ENCODE measurements around the gene ARHGEF17.

The ARHGEF17 gene

GRCh38 chr11:73360743-73361369 is 52.8 kb downstream of the ARHGEF17 start:
- no peak for DNase-seq

- no peak for DNase-seq
Measured at GRCh38 chr11:73361953-73362776, 54.1 kb downstream of the ARHGEF17 start.

DNA sequence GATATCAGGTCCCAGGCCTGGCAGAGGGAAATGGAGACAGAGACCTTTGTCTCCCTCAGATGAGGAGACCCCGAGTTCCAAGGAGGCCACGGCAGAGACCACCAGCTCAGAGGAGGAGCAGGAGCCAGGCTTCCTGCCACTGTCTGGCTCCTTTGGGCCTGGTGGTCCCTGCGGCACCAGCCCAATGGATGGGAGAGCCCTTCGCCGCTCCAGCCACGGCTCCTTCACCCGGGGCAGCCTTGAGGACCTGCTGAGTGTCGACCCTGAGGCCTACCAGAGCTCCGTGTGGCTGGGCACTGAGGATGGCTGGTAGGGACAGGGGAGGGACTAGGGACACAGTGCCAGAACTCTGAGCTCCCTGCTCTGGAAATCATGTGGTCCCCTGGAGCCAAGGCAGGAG is 55.1 kb downstream of the ARHGEF17 start:
- no peak for DNase-seq

- no peak for DNase-seq
Measured at GRCh38 chr11:73365352-73366264, 57.5 kb downstream of the ARHGEF17 start.

DNA sequence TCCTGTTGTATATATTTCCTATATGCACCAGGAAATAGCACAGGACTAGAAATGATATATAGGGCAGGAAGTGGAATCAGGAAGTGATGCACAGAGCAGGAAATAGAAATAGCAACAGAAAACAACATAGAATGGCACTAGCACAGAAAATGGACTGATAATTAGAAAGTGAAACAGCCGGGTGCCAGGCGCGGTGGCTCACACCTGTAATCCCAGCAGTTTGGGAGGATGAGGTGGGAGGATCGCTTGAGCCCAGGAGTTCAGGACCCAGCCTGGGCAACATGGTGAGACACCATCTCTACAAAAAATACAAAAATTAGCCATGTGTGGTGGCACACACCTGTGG is 58.2 kb downstream of the ARHGEF17 start:
- no peak for DNase-seq

DNA sequence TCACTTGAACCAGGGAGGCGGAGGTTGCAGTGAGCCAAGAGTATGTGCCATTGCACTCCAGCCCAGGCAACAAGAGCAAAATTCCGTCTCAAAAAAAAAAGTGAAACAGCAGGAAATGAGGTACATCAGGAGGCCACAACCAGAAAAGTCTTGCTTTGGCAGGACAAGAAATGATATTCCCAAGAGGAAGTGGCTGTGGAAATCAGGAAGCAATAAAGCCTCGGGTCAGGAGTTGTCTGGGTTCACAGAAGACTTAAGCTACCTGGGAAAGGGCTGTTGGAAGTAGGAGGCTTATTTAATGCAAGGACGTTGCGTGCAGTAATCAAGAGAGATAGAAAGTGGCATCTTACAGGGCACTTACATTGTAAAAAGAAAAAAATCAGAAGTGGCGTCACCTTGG is 58.9 kb downstream of the ARHGEF17 start:
- no peak for DNase-seq

DNA sequence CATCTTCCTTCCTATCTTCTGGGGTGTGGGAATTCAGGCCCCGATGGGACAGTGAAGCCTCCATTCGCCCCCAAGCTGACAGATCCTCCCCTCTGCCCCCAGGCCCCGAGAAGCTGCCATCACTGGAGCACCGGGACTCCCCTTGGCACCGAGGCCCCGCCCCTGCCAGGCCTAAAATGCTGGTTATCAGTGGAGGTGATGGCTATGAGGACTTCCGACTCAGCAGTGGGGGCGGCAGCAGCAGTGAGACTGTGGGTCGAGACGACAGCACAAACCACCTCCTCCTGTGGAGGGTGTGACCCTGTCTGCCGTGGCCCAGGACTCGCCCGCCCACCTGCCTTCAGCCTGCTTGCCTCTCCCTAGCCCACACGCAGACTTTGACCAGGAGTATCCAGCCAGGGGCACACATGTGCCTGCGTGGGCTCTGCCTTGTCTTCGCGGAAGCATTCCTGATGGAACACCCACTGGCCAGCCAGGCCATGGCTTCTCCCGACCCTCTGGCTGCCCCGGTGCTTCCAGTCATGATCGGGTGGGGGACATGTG is 59.5 kb downstream of the ARHGEF17 start:
- no peak for DNase-seq

DNA sequence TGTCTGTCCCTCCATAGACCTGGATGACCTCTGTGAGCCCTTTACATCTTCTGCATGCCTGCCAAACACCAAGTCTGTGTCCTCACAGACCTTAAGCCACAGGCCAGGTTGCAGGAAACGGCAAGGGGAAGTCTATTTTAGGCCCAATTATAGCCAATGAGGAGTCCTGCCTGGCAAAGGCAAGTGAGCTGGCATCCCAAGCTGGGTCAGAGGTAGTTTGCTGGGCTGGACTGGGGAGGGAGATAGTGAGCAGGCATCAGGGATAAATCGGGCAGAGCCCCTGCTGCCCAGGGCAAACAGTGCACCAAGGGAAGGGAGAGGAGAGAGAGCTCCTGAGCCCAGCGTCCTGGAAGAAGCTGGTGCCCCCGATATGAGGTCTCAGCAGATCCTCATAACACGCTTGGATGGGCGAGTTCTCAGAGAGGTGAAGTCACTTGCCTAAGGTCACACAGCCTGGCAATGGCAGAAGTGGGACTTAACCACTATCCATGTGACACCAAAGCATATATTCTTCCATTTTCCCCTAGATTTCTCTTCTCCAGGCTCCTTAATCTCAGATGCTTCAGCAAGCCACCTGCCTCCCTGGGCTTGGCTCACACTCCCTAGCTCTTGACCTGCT is 64.4 kb downstream of the ARHGEF17 start:
- no peak for DNase-seq

- no peak for DNase-seq
Measured at GRCh38 chr11:73374151-73374550, 66.1 kb downstream of the ARHGEF17 start.

DNA sequence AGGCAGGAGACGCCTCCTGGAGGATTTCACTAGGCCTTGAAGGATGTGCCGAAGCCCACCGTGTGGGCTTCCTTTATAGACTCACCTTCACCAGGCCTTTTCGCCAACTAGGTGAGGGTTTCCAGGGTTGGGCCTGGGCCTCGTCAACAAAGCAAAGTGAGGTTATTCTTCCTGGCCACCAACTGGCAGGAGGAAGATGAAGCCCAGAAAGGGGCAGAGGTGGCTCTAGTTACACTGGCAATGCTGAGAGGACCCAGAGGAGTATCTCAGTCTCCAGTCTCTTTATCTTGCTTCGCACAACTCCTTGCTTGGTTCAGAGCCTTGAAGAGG is 67.7 kb downstream of the ARHGEF17 start:
- DNase-seq: no peak

- peak; percentile 92 for DNase-seq
Measured at GRCh38 chr11:73376160-73376802, 68.2 kb downstream of the ARHGEF17 start, which contains the start of gene RELT. RELT (plus strand) TSS chr11:73376399; CDS start chr11:73389137, 12,738 bp downstream.

- DNase-seq: peak; percentile 40
Measured at GRCh38 chr11:73376803-73377629, 68.9 kb downstream of the ARHGEF17 start.

DNA sequence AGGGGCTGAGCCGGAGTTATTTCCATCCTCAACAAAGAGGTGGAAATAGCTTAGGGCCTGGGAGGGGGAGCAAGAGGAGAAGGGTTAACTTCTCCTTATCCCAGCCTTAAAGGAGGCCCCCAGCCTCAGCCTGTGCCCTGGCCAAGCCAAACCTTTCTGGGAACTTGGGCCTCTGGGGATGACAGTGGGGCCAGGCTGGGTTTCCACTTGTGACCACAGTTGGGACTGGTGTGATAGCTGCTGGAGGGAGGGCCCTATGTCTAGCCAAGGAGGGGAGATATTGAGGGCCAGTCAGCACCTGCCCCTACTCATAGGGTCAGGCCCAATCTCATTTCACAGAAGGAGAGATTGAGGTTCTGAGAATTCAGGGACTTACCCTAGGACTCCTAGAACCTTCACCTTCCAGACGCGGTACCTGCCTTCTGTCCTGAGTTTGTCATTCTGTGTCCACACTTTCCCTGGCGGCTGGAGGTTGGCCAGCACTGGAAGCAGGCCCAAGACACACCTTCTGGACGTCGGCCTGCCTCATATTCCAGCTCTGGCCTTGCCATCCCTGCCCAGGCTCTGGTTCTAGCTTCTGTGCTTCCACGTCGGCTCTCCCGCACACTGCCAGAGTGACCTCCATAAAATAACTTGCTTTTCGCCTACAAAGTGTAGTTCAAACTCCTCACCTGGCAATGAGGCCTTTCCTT is 71.3 kb downstream of the ARHGEF17 start:
- no peak for DNase-seq

DNA sequence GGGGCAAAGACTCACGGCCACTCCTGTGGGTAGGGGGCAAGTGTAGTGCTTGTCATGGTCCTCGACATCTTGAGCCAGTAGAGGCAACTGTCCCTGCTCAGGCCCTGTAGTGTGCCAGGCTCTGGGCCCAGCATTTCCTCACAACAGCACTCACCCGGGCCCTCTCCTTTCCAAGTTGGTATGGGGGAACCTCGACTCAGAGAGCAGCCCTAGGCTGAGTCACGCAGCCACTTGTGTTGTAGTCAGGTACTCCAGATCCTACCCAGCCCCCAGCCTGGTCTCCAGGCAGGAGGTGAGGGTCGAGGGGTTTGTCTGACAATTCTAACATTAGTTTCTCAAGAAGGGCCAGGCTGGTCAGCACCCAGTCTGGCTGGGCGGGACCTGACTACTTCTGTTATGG is 72.3 kb downstream of the ARHGEF17 start:
- DNase-seq: no peak

DNA sequence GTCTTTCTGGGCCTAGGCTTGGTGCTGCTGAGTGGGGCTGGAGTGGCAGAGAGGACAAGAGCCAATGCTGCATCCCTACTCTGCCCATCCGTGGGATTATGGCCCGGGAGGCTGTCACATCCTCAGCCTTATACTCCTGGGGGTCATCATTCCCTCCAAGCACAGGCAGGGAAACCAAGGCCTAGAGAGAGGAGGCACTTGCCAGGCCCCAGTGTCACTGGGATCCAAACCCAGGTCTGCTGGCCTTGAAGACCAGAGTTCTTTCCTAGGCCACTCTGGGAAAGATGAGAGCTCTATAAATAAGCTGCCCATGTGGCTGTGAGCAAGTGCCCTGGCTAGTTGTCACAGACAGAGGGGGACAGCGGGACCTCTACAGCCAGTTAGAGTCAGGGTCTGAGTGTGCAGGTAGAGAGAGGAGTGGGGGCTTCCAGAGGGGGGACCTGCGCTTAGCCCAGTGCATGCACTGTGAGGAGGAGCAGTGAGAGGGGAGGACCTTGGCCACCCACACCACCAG is 72.9 kb downstream of the ARHGEF17 start:
- DNase-seq: no peak

GRCh38 chr11:73381589-73381988 is 73.5 kb downstream of the ARHGEF17 start:
- DNase-seq: no peak

GRCh38 chr11:73382183-73382582 is 74.1 kb downstream of the ARHGEF17 start:
- DNase-seq: no peak

GRCh38 chr11:73382747-73383146 is 74.7 kb downstream of the ARHGEF17 start:
- no peak for DNase-seq

- DNase-seq: no peak
Measured at GRCh38 chr11:73383249-73384124, 75.4 kb downstream of the ARHGEF17 start.

DNA sequence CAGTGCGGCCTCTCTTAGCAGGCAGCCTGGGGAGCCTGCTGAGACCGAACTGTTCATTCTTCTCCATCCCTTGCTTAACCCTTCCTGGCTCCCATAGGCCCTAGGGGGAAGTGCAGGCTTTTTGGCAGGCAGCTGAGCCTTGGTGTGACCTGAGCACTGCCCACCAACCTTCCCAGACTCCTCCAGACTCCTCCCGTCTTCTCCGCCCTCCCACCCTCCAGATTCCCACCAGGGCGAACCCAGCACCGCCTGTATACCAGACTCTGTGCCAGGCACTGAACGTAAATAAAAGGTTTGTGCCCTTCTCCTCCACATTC is 76.0 kb downstream of the ARHGEF17 start:
- no peak for DNase-seq
